ENCODE data around the gene TERT.

Gene TERT

DNA sequence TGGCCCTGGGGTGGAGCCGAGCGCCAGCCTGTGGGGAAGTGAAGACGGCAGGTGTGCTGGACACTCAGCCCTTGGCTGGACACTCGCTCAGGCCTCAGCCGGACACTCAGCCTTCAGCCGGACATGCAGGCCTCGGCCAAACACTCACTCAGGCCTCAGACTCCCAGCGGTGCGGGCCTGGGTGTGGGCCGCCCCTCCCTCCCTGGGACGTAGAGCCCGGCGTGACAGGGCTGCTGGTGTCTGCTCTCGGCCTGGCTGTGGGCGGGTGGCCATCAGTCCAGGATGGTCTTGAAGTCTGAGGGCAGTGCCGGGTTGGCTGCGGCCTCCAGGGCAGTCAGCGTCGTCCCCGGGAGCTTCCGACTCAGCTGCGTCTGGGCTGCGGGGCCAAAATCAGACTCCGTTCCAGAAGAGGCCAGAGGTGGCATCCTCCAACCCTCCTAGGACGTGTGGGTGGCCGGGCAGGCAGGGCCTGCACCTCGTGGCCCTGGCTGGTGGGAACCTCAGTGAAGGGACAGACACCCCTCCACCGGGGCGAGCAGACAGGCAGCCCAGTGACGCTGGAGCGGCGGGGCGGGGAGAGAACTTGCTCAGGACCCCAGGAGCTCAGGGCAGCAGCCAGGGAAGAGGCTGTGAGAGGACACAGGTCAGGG lies 41.3 kb downstream of the TERT start:
- no peaks in the 10 kb centered on the region for H3K79me2 ChIP-seq (ENCODE audit: insufficient read depth, low read length)
- H3K9ac ChIP-seq (ENCODE audit: low read depth, low read length): no peak overlapping the region
- H3K4me2 ChIP-seq (ENCODE audit: insufficient read depth, low read length): no peak overlapping the region
- H3K36me3 ChIP-seq (ENCODE audit: insufficient read depth, low read length): no peaks in the 10 kb centered on the region
- H3K9me3 ChIP-seq (ENCODE audit: insufficient read depth, low read length, severe bottlenecking): no peaks in the 10 kb centered on the region
- no peak overlapping the region for H2AFZ ChIP-seq (ENCODE audit: low read depth, low read length)
- peaks cover 20% of the 10 kb centered on the region for H3K4me1 ChIP-seq (ENCODE audit: insufficient read depth, low read length)
- H3K4me3 ChIP-seq (ENCODE audit: low read depth in 1 of 2, low read length in 2 of 2): no peak overlapping the region
- DNase-seq (no peak), ATAC-seq (ENCODE audit: insufficient read depth, low read depth) (no peak)
- TF ChIP-seq EZH2 (IDR thresholded peaks at IDR 0.05; ENCODE audit: borderline replicate concordance, low read depth, low read length, severe bottlenecking): no peak
- TF ChIP-seq, protein P1, sequence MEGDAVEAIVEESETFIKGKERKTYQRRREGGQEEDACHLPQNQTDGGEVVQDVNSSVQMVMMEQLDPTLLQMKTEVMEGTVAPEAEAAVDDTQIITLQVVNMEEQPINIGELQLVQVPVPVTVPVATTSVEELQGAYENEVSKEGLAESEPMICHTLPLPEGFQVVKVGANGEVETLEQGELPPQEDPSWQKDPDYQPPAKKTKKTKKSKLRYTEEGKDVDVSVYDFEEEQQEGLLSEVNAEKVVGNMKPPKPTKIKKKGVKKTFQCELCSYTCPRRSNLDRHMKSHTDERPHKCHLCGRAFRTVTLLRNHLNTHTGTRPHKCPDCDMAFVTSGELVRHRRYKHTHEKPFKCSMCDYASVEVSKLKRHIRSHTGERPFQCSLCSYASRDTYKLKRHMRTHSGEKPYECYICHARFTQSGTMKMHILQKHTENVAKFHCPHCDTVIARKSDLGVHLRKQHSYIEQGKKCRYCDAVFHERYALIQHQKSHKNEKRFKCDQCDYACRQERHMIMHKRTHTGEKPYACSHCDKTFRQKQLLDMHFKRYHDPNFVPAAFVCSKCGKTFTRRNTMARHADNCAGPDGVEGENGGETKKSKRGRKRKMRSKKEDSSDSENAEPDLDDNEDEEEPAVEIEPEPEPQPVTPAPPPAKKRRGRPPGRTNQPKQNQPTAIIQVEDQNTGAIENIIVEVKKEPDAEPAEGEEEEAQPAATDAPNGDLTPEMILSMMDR (IDR thresholded peaks at IDR 0.05; ENCODE audit: borderline replicate concordance, extremely low read depth, low read length, poor library complexity, severe bottlenecking): no peak
- peak overlapping the region; percentile 71; the same call in 1 of the 2 replicates for H3K27ac ChIP-seq (ENCODE audit: low read length)
- H4K20me1 ChIP-seq (ENCODE audit: insufficient read depth, low read length): peaks cover 3% of the 10 kb centered on the region; the same call in 1 of the 2 replicates
- no peaks in the 10 kb centered on the region for H3K27me3 ChIP-seq (ENCODE audit: insufficient read depth, low read length, poor library complexity)

DNA sequence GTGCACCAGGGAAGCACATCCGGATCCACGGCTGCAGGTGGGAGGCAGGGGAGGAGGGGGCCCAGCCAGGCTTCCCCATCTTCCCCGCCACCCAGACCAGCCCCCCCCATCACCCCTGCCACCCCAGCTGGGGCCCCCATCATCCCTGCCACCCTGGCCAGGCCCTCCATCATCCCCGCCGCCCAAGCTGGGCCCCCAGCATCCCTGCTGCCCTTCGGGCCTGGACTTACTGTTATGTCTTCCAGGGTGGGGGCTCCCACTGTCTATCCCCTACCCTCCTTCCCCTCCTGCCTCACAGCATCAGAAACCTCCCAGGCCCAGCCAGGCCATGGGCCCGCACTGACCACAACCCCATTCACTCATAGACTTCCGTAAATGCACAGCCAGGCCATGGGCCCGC lies 42.2 kb downstream of the TERT start:
- DNase-seq (no peak), ATAC-seq (ENCODE audit: insufficient read depth, low read depth) (no peak)
- TF ChIP-seq, protein P1 (IDR thresholded peaks at IDR 0.05; ENCODE audit: borderline replicate concordance, extremely low read depth, low read length, poor library complexity, severe bottlenecking): no peak
- TF ChIP-seq EZH2 (IDR thresholded peaks at IDR 0.05; ENCODE audit: borderline replicate concordance, low read depth, low read length, severe bottlenecking): no peak
- H3K4me3 ChIP-seq (ENCODE audit: low read depth in 1 of 2, low read length in 2 of 2): no peak overlapping the region
- H3K9ac ChIP-seq (ENCODE audit: low read depth, low read length): no peak overlapping the region
- H3K9me3 ChIP-seq (ENCODE audit: insufficient read depth, low read length, severe bottlenecking): no peaks in the 10 kb centered on the region
- peaks cover 5% of the 10 kb centered on the region; the same call in 1 of the 2 replicates for H4K20me1 ChIP-seq (ENCODE audit: insufficient read depth, low read length)
- H3K36me3 ChIP-seq (ENCODE audit: insufficient read depth, low read length): no peaks in the 10 kb centered on the region
- no peak overlapping the region for H3K27ac ChIP-seq (ENCODE audit: low read length)
- peaks cover 20% of the 10 kb centered on the region for H3K4me1 ChIP-seq (ENCODE audit: insufficient read depth, low read length)
- H3K4me2 ChIP-seq (ENCODE audit: insufficient read depth, low read length): no peak overlapping the region
- H2AFZ ChIP-seq (ENCODE audit: low read depth, low read length): no peak overlapping the region
- H3K79me2 ChIP-seq (ENCODE audit: insufficient read depth, low read length): no peaks in the 10 kb centered on the region
- no peaks in the 10 kb centered on the region for H3K27me3 ChIP-seq (ENCODE audit: insufficient read depth, low read length, poor library complexity)

DNA sequence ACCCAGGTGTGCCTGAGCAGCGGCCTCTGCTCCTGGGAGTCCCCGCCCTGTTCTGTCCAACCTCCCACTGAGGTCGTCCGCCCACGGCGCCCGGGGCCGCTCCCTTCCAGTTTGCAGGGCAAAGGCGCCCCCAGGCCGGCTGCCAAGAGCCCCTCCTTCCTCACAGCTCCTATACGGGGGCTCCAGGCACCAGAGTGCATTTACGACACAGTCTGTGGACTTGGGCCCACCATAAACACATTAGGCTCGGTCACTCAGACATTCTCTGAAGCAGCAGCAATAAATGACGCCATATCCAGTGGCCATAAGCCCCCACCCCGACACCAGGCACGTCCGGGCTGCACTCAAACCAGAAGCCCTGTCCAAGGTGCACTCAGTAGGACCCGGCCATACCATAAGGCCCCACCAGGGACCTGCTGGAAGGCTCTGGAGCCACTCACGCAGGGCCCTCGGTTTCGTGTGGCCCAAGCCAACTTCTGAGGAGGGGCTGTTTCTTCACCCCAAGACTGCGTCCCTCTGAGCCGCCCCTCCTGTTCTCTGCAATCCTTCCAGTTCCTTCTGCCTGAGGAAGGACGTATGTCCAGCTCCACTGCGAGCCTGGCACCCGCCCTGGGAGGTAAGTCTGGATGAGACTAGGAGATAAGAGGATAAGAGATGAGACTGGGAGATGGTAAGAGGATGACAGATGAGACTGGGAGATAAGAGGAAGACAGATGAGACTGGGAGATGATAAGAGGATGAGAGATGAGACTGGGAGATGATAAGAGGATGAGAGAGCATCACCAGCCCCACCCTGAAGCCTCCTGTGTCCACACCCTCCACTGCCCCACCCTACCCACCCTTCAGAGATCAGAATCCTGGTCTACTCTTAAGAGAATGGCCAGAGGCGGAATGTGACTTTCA lies 42.9 kb downstream of the TERT start:
- TF ChIP-seq, protein P1 (IDR thresholded peaks at IDR 0.05; ENCODE audit: borderline replicate concordance, extremely low read depth, low read length, poor library complexity, severe bottlenecking): no peak
- no peak for TF ChIP-seq EZH2 (IDR thresholded peaks at IDR 0.05; ENCODE audit: borderline replicate concordance, low read depth, low read length, severe bottlenecking)
- Histone ChIP-seq H3K9me3 (ENCODE audit: insufficient read depth, low read length, severe bottlenecking) (no peaks in the 10 kb centered on the region), H3K9ac (ENCODE audit: low read depth, low read length) (no peak overlapping the region), H3K79me2 (ENCODE audit: insufficient read depth, low read length) (no peaks in the 10 kb centered on the region), H2AFZ (ENCODE audit: low read depth, low read length) (no peak overlapping the region), H3K4me3 (ENCODE audit: low read depth in 1 of 2, low read length in 2 of 2) (no peak overlapping the region), H3K27ac (ENCODE audit: low read length) (no peak overlapping the region), H3K27me3 (ENCODE audit: insufficient read depth, low read length, poor library complexity) (no peaks in the 10 kb centered on the region), H3K4me1 (ENCODE audit: insufficient read depth, low read length) (peaks cover 20% of the 10 kb centered on the region), H3K4me2 (ENCODE audit: insufficient read depth, low read length) (no peak overlapping the region), H3K36me3 (ENCODE audit: insufficient read depth, low read length) (no peaks in the 10 kb centered on the region), H4K20me1 (ENCODE audit: insufficient read depth, low read length) (peaks cover 5% of the 10 kb centered on the region; the same call in 1 of the 2 replicates)
- no peak for ATAC-seq (ENCODE audit: insufficient read depth, low read depth)
- DNase-seq: no peak
